Gastroesophageal sphincter (tissue), 3 donors: Measurements from ENCODE around the gene TOM1L2.

Experiments
- POLR2A ChIP-seq, 2 donors: fragments of 450-650 bp; IDR thresholded peaks; one replicate each; pipeline ENCODE4 v1.6.1; 2017; ENCODE audit warnings: antibody characterized with exemption in 2 of 2, mild to moderate bottlenecking in 2 of 2, moderate library complexity in 1 of 2
- POLR2AphosphoS5 ChIP-seq: sonication (generic); formaldehyde crosslinking; IDR thresholded peaks from one replicate; pipeline ENCODE4 v1.6.1; 2017; ENCODE audit warnings: antibody characterized with exemption
- TF ChIP-seq, protein P1 (sequence below), 4 experiments: fragments of 200-600 bp in 2 of 4; fragments of 450-650 bp in 2 of 4; sonication (generic) in 1 of 4; IDR thresholded peaks; one replicate each; pipeline ENCODE4 v1.5.1; 2017 to 2019; ENCODE audit warnings: antibody characterized with exemption in 4 of 4, mild to moderate bottlenecking in 2 of 4, moderate library complexity in 2 of 4

DNA sequence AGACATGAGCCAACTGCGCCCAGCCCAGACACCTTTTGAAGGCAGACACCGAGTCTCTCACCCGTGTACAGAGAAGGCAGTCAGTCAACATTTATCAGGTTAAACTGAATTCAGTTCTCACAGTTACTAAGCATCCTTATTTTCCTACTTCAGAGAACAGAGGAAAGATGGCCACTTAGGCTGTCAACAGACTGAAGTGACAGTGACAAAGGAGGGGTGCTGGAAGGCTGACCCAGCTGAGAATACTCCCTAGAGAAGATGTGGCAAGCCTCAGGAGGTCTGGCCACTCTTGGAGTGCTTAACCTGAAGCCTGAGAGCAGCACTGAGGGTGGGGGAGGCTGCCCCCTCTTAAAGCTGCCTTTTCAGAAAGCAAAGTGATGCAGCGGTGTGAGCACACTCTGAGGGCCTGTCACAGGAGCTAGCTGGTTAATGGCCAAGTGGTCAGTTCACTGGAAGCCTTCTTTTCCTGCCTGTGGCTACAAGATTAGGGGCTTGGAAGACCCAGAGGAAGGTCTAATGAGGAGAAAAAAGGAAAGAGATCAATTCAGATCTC, 84.4 kb downstream of the TOM1L2 start:
- TF ChIP-seq, protein P1, sequence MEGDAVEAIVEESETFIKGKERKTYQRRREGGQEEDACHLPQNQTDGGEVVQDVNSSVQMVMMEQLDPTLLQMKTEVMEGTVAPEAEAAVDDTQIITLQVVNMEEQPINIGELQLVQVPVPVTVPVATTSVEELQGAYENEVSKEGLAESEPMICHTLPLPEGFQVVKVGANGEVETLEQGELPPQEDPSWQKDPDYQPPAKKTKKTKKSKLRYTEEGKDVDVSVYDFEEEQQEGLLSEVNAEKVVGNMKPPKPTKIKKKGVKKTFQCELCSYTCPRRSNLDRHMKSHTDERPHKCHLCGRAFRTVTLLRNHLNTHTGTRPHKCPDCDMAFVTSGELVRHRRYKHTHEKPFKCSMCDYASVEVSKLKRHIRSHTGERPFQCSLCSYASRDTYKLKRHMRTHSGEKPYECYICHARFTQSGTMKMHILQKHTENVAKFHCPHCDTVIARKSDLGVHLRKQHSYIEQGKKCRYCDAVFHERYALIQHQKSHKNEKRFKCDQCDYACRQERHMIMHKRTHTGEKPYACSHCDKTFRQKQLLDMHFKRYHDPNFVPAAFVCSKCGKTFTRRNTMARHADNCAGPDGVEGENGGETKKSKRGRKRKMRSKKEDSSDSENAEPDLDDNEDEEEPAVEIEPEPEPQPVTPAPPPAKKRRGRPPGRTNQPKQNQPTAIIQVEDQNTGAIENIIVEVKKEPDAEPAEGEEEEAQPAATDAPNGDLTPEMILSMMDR (IDR thresholded peaks at IDR 0.05), result no peak
- no peak for TF ChIP-seq POLR2A (IDR thresholded peaks at IDR 0.05)
- no peak for TF ChIP-seq POLR2AphosphoS5
